Measurements from ENCODE around the gene ENTPD8. TPM values are rescaled to one million over a fixed set of nuclear protein-coding genes. Genes with fewer than 3 reads are reported as not detected.

ENTPD8 gene
- total RNA-seq, 2 experiments from 2014 or later, result not detected

DNA sequence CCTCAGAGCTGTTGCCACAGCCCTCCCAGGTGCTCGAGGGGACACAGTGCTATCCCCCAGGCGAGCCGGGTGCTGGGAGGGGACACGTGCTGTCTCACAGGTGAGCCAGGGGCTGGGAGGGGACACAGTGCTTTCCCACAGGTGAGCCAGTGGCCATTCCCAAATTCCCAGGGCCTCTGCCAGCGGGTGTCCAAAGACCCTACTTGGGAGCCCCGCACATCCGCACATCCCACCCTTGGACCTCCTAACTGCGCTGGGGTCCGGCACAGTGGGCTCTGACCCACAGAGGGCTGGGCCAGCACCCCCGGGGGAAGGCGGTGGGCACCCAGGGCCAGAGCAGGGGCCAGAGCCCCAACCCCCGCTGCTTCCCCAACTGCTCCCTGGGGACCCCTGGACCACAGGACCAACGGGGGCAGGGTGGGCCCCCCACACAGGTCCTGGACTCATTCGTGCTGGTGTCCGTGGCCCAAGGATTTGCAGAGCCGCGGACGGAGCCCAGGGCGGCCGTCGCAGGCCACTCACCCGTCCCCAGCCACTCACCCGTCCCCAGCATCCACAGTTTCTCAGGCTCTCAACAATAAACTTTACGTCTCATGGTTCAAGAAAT is 36.1 kb downstream of the ENTPD8 start:
- H3K79me2 ChIP-seq (ENCODE audit: insufficient read depth, low read depth, low read length), result no peaks in the 10 kb centered on the region
- H3K9me3 ChIP-seq (ENCODE audit: low read length), result no peaks in the 10 kb centered on the region
- no peak for DNase-seq (ENCODE audit: low spot score)
- H4K20me1 ChIP-seq (ENCODE audit: insufficient read depth, low read length), result no peaks in the 10 kb centered on the region
- H3K4me3 ChIP-seq (ENCODE audit: low read depth, low read length, poor library complexity, severe bottlenecking), result no peak overlapping the region
- POLR2A ChIA-PET, result no interaction called here
- CTCF ChIA-PET (ENCODE audit: unreplicated experiment), result no interaction called here
- no peaks in the 10 kb centered on the region for H3K36me3 ChIP-seq (ENCODE audit: insufficient read depth, low read length)
- BruUV-seq (replicated peaks), result no TSS peak
- H3K4me2 ChIP-seq (ENCODE audit: low read length), result no peak overlapping the region
- no peak overlapping the region for H3K27ac ChIP-seq (ENCODE audit: low read depth, low read length, poor library complexity, severe bottlenecking)
- intact Hi-C loops (cut with micrococcal nuclease; ENCODE audit: unreplicated experiment), result no loop called here
- TF ChIP-seq CTCF (conservative IDR thresholded peaks at IDR 0.05; ENCODE audit: low read length) (no peak), EZH2phosphoT487 (IDR thresholded peaks at IDR 0.05; ENCODE audit: borderline replicate concordance, low read depth, low read length) (no peak)
- no peaks in the 10 kb centered on the region for H3K4me1 ChIP-seq (ENCODE audit: insufficient read depth, low read length, poor library complexity, severe bottlenecking)
- H3K9me2 ChIP-seq (ENCODE audit: insufficient read depth, low read length), result no peaks in the 10 kb centered on the region
- H2AFZ ChIP-seq (ENCODE audit: low read length), result no peak overlapping the region

DNA sequence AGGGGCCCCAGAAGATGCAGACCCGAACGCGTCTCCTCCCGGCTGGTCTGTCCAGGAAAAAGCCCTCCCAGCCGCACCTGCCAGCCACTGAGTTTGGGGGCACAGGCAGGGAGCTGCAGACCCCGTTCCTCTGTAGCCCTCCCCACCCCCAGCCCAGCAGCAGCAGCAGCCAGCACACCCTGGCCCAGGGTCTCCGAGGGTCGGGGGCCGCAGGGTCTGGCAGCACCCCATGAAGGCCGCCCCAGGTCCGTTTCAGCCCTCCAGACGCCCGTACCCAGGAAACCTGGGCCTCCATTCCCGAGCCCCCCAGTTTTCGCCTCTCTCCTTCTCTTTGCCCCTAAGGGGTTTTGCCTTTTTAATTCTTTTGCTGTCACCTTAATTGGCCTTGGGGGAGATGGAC is 37.9 kb downstream of the ENTPD8 start:
- no TSS peak for BruUV-seq (replicated peaks)
- no peaks in the 10 kb centered on the region for H3K9me2 ChIP-seq (ENCODE audit: insufficient read depth, low read length)
- intact Hi-C loops (cut with micrococcal nuclease; ENCODE audit: unreplicated experiment), result no loop called here

More for the DNA sequence above, 37.9 kb downstream of the ENTPD8 start:
- DNase-seq (ENCODE audit: low spot score), result no peak
- Histone ChIP-seq H3K4me3 (ENCODE audit: low read depth, low read length, poor library complexity, severe bottlenecking) (no peak overlapping the region), H3K36me3 (ENCODE audit: insufficient read depth, low read length) (no peaks in the 10 kb centered on the region), H3K4me1 (ENCODE audit: insufficient read depth, low read length, poor library complexity, severe bottlenecking) (no peaks in the 10 kb centered on the region), H2AFZ (ENCODE audit: low read length) (no peak overlapping the region), H3K9me3 (ENCODE audit: low read length) (no peaks in the 10 kb centered on the region), H3K4me2 (ENCODE audit: low read length) (no peak overlapping the region), H4K20me1 (ENCODE audit: insufficient read depth, low read length) (no peaks in the 10 kb centered on the region), H3K27ac (ENCODE audit: low read depth, low read length, poor library complexity, severe bottlenecking) (no peak overlapping the region), H3K79me2 (ENCODE audit: insufficient read depth, low read depth, low read length) (no peaks in the 10 kb centered on the region)
- ChIA-PET CTCF (ENCODE audit: unreplicated experiment) (no interaction called here), POLR2A (no interaction called here)
- TF ChIP-seq EZH2phosphoT487 (IDR thresholded peaks at IDR 0.05; ENCODE audit: borderline replicate concordance, low read depth, low read length), result no peak
- TF ChIP-seq CTCF (conservative IDR thresholded peaks at IDR 0.05; ENCODE audit: low read length), result no peak
